ENCODE measurements around the gene KIF2C. TPM values are rescaled to one million over a fixed set of nuclear protein-coding genes. Genes with fewer than 3 reads are reported as not detected.
"Not testable (repeated sequence)": the region's sequence is repeated elsewhere in the genome, so short reads cannot be mapped to it uniquely, and the experiment has no call there.

Gene KIF2C
- total RNA-seq, 1 donor from 2014 or later: 78.1 TPM

DNA sequence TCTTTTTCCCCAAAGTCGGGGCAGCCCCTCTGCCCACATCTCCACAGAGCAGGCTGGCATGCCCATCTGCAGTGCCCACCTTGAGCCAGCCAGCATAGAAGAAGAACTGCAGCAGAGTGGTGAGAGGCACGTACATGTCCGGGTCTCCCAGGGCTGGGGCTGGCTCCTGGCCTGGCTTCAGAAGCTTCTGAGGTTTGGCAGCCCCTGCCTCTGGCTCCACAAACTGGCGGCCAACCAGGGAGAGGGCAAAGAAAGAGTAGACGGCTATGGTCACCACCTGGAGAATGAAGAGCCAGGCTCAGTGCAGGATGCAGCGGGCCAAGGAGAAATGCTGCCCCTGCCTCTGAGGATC is 45.4 kb downstream of the KIF2C start:
- no peaks in the 10 kb centered on the region for H3K9me3 Mint-ChIP-seq
- DNase-seq: no peak
- peaks cover 35% of the 10 kb centered on the region for H3K4me1 Mint-ChIP-seq
- intact Hi-C loops (cut with micrococcal nuclease): loop anchor here (2.0 to 5.0 kb wide), 2 partner anchors 54 to 227 kb away; partner anchors contain the start of genes HECTD3, RNU5D-1 and UROD
- no peaks in the 10 kb centered on the region for H3K27me3 Mint-ChIP-seq
- H3K4me3 Mint-ChIP-seq: peak overlapping the region; percentile 83
- H3K36me3 Mint-ChIP-seq (ENCODE audit: low read depth): peaks cover 33% of the 10 kb centered on the region
- peak overlapping the region; percentile 85 for H3K27ac Mint-ChIP-seq

DNA sequence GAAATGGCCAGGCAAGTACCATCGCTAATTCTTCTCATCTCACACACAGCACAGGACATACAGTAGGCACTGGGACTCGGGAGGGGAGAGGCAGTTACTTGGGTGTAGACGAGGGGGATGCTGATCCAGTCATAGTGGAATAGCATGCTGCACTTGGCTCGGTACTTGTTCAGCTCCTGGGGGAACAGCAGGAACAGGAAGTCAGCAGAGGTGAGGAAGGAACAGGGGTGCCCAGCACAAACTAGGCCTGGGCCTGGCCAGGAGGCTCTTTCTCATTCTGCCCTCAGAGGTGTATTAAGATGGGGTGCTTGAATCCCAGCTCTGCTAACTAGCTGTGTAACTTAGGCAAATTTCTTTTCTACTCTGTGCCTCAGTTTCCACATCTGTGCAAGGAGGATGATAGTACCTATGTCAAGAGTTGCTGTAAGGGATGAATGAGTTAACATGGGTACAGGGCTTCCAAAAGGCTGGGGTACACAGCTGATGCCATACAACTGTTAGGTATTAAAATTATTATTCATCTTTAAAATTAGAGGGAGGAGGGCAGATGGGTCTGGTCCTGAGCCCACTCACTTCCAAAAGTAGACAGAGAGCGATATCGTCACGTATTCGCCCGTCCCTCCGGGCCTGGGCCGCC is 46.0 kb downstream of the KIF2C start:
- Mint-ChIP-seq H3K9me3 (no peaks in the 10 kb centered on the region), H3K4me3 (peak overlapping the region; percentile 83), H3K27ac (peak overlapping the region; percentile 85), H3K4me1 (peaks cover 30% of the 10 kb centered on the region), H3K36me3 (ENCODE audit: low read depth) (peaks cover 27% of the 10 kb centered on the region), H3K27me3 (no peaks in the 10 kb centered on the region)
- no peak for DNase-seq
- intact Hi-C loops (cut with micrococcal nuclease): loop anchor here (1.0 to 5.0 kb wide), 4 partner anchors 10 to 227 kb away; partner anchors contain the start of genes HECTD3, RNU5D-1, RPS8 and UROD

- intact Hi-C loops (cut with micrococcal nuclease): loop anchor here (1.0 to 5.0 kb wide), 3 partner anchors 11 to 226 kb away; partner anchors contain the start of genes HECTD3, RPS8 and UROD
- H3K4me1 Mint-ChIP-seq: peaks cover 28% of the 10 kb centered on the region
- DNase-seq: peak; percentile 93
These were observed 46.7 kb downstream of the KIF2C start for GRCh38 chr1:44786138-44786840.

GRCh38 chr1:44786841-44787426 is 47.3 kb downstream of the KIF2C start:
- no peaks in the 10 kb centered on the region for H3K9me3 Mint-ChIP-seq
- H3K4me3 Mint-ChIP-seq: peak overlapping the region; percentile 83
- H3K36me3 Mint-ChIP-seq (ENCODE audit: low read depth): peaks cover 13% of the 10 kb centered on the region
- intact Hi-C loops (cut with micrococcal nuclease): loop anchor here (1.0 to 5.0 kb wide), 3 partner anchors 12 to 225 kb away; partner anchors contain the start of genes HECTD3, RPS8 and UROD
- peak overlapping the region; percentile 85 for H3K27ac Mint-ChIP-seq
- no peak for DNase-seq
- no peaks in the 10 kb centered on the region for H3K27me3 Mint-ChIP-seq
- peaks cover 28% of the 10 kb centered on the region for H3K4me1 Mint-ChIP-seq

More at GRCh38 chr1:44786138-44786840, 46.7 kb downstream of the KIF2C start:
- peak overlapping the region; percentile 85 for H3K27ac Mint-ChIP-seq
- H3K4me3 Mint-ChIP-seq: peak overlapping the region; percentile 83
- peaks cover 20% of the 10 kb centered on the region for H3K36me3 Mint-ChIP-seq (ENCODE audit: low read depth)
- no peaks in the 10 kb centered on the region for H3K27me3 Mint-ChIP-seq
- no peaks in the 10 kb centered on the region for H3K9me3 Mint-ChIP-seq

DNA sequence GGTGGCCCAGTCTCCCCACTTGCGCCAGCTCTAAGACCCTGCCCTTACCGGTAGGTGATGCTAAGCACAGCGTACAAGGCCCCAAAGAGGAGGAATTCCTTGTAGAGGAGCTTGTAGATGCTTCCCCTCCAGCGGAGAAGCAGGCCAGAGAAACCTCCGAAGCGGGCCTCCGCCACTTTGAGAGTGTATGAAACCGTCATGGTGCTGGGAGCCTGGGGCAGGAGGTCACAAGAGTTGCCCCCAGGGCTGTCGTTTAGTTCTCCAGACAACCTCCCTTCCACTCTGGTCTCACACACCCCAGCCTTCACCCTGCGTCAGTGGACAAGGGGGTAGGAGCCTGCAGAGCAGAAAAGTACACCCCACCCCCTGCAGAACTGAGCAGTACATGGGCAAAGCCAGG is 47.9 kb downstream of the KIF2C start:
- no peaks in the 10 kb centered on the region for H3K27me3 Mint-ChIP-seq
- H3K27ac Mint-ChIP-seq: no peak overlapping the region
- peaks cover 28% of the 10 kb centered on the region for H3K4me1 Mint-ChIP-seq
- DNase-seq: no peak
- no peak overlapping the region for H3K4me3 Mint-ChIP-seq
- peaks cover 9% of the 10 kb centered on the region for H3K36me3 Mint-ChIP-seq (ENCODE audit: low read depth)
- intact Hi-C loops (cut with micrococcal nuclease): loop anchor here (5.0 kb wide), 1 partner anchor 225 kb away; the partner anchor contains the start of genes HECTD3 and UROD
- H3K9me3 Mint-ChIP-seq: no peaks in the 10 kb centered on the region

DNA sequence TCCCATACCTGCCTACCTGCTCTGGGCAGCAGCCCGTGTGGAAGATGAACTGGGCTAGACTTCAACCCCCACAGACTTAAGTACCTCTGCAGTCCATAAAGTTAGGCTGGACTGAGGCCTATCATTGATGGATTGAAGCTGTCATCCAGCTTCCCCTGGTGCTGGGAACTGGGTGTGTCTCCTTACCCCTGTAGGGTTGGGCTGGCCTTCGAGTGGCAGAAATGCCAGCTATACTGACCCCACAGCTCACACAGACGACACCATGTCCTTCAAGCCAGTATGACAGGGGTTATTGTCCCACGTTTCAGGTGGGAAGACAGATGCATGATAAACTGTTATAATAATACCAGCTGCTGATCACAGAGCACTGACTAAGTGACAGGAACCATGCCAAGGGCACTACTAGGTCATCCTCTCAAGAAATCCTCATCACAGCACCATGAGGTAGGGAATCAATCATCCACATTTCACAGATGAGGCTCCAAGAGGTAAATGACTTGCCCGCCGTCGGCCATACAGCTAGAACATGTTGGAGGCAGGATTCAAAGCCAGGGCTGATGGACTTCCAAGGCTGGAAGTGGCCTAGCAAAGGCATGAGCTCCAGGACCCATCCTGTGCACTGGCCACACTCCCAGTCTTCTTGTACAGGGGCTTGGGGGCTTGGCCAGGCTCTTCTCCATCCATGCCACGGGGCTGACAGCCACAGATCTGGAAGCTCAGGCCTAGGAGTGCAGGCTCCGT is 48.7 kb downstream of the KIF2C start, which contains the start of gene BEST4:
TSS of gene BEST4 (minus strand) at position 51 of the 741 bp plus-strand sequence. CDS start 465 bp downstream, outside the sequence.
- no peak for DNase-seq
- H3K4me3 Mint-ChIP-seq: no peak within 1 kb of the TSS
- intact Hi-C loops (cut with micrococcal nuclease): loop anchor here (5.0 kb wide), 1 partner anchor 224 kb away; the partner anchor contains the start of genes HECTD3 and UROD
- peaks cover 27% of the 10 kb centered on the region for H3K4me1 Mint-ChIP-seq
- peaks cover 5% of the 10 kb centered on the region for H3K36me3 Mint-ChIP-seq (ENCODE audit: low read depth)
- no peaks in the 10 kb centered on the region for H3K9me3 Mint-ChIP-seq
- no peaks in the 10 kb centered on the region for H3K27me3 Mint-ChIP-seq
- no peak within 1 kb of the TSS for H3K27ac Mint-ChIP-seq

DNA sequence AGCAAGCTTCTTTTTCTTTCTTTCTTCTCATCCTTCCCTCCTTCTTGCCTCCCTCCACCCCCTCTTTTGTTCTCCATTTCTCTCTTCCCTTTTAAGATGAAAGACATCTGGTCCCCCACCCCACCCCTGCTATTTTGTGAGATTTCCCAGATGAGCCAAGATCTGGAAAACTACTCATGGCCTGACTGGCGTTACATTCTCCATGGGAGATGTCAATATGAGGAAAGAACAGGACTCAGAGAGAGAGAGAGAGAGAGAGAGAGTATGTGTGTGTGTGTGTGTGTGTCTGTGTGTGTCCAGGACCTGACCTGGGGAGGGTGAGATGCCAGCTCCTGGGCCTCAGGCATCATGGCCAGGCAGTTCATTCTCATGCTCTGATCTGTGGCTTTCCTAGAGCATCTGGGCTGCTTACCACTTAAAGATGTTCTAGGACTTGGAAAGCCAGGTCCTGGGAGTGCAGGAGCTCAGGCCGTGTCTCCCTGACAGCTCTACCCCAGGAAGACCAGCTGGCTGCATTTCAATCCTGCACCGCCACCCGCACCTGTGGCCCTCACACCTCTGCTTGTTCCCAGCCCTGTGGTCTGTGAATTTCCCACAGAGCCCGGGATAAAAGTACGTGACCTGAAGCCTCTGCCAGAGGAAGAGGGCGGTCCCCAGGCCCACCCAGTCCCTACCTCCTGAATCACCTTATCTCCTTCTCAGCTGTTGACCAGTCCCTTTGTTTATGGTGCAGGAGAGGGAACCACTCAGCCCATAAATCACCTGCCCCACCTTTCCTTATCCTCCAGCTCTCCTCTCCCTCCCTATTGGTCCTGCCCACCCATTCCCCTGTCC is 51.5 kb downstream of the KIF2C start:
- intact Hi-C loops (cut with micrococcal nuclease): no loop called here
- Mint-ChIP-seq H3K27ac (no peak overlapping the region), H3K27me3 (no peaks in the 10 kb centered on the region), H3K4me3 (no peak overlapping the region), H3K36me3 (ENCODE audit: low read depth) (no peaks in the 10 kb centered on the region), H3K4me1 (peaks cover 6% of the 10 kb centered on the region), H3K9me3 (no peaks in the 10 kb centered on the region)
- DNase-seq: peak; percentile 53

DNA sequence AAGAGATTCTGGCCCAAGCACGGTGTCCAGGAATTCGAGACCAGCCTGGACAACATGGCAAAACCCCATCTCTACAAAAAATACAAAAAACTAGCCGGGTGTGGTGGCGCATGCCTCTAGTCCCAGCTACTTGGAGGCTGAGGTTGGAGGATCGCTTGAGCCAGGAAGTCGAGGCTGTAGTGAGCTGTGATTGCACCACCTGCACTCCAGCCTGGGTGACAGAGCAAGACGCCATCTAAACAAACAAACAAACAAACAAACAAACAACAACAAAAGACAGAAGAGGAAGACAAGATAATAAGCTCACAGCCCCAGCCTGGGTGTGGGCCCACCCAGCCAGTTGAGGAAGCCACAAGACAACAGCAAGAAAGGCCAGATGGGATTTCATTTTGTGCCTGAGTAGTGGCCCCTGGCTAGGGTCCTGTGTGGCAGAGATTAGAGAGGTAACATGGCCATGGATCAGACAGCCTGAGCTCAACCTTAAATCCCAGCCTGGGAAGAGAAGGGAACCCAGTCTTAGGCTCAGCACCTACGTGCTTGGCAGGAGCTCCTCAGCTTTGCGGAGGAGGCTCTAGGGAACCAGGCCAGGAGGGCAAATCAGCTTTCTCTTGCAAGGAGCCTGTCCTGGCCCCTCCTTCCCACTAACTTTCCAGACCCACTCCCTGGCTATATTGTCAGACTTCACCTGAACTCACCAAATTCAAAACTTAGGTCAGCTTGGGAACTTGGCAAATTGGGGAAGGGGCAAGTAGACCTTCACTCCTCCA is 53.3 kb downstream of the KIF2C start:
- no peak overlapping the region for H3K27ac Mint-ChIP-seq
- H3K27me3 Mint-ChIP-seq: no peaks in the 10 kb centered on the region
- peaks cover 2% of the 10 kb centered on the region for H3K4me1 Mint-ChIP-seq
- H3K4me3 Mint-ChIP-seq: no peak overlapping the region
- peak; percentile 54 for DNase-seq
- intact Hi-C loops (cut with micrococcal nuclease): no loop called here
- no peaks in the 10 kb centered on the region for H3K9me3 Mint-ChIP-seq
- no peaks in the 10 kb centered on the region for H3K36me3 Mint-ChIP-seq (ENCODE audit: low read depth)

DNA sequence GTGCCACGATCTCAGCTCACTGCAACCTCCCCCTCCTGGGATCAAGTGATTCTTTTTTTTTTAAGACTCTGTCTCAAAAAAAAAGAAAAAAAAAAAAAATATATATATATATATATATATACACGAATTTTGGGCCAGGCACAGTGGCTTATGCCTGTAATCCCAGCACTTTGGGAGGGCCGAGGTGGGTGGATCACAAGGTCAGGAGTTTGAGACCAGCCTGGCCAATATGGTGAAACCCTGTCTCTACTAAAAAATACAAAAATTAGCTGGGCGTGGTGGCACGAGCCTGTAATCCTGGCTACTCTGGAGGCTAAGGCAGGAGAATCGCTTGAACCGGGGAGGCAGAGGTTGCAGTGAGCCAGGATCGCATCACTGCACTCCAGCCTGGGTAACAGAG is 58.2 kb downstream of the KIF2C start:
- Mint-ChIP-seq H3K36me3 (ENCODE audit: low read depth) (peaks cover 19% of the 10 kb centered on the region), H3K4me1 (peaks cover 21% of the 10 kb centered on the region)
- H3K27ac Mint-ChIP-seq; intact Hi-C loops (cut with micrococcal nuclease); H3K9me3 Mint-ChIP-seq; H3K4me3 Mint-ChIP-seq; H3K27me3 Mint-ChIP-seq: not testable (repeated sequence)
- peak; percentile 57 for DNase-seq

DNA sequence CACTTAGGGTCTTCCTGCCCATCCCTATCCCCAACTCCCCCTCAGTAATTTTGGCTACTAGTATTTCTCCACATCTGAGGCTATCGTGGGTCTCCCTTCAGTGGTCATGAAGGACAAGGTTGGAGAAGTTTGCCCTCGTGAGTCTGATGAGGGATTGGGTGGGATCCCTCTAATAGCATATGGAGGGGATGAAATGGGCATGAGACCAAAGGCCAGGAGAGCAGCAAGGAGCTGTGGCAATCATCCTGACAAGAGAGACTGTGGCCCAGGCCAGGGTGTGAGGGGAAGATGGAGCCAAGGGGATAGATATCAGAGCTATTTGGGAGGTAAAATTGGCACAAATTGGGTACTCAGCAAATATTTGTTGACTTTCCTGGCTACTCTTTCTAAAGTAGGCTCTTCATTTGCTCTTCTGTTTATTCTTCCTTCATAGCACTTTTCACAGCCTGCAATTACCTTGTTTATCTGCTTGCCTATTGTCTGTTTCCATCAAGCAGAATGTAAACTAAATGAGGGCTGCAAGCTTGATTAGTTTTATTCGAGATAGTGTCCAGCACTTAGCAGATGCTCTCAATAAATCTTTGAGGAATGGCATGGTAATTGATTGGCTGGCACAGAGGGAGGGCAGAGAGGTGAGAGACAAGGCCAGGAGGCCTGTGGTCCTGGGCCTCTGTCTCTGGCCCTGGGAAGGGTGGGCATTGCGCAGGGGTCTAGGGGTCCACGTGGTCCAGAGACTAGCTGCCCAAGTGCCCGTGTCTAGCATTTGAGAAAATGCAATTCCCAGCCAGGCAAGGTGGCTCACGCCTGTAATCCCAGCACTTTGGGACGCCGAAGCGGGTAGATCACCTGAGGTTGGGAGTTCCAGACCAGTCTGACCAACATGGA is 59.1 kb downstream of the KIF2C start:
- DNase-seq: peak; percentile 65
- peaks cover 26% of the 10 kb centered on the region for H3K4me1 Mint-ChIP-seq
- peak overlapping the region; percentile 100 for H3K27ac Mint-ChIP-seq
- peak overlapping the region; percentile 99 for H3K4me3 Mint-ChIP-seq
- no peaks in the 10 kb centered on the region for H3K27me3 Mint-ChIP-seq
- peaks cover 28% of the 10 kb centered on the region for H3K36me3 Mint-ChIP-seq (ENCODE audit: low read depth)
- intact Hi-C loops (cut with micrococcal nuclease): no loop called here
- H3K9me3 Mint-ChIP-seq: no peaks in the 10 kb centered on the region

- Mint-ChIP-seq H3K9me3 (no peaks in the 10 kb centered on the region), H3K27ac (peak within 1 kb of the TSS; percentile 100), H3K4me3 (peak within 1 kb of the TSS; percentile 99), H3K36me3 (ENCODE audit: low read depth) (peaks cover 40% of the 10 kb centered on the region), H3K27me3 (no peaks in the 10 kb centered on the region), H3K4me1 (peaks cover 35% of the 10 kb centered on the region)
- intact Hi-C loops (cut with micrococcal nuclease): loop anchor here (2.0 to 10.0 kb wide), 4 partner anchors 502 to 785 kb away; partner anchors contain the start of genes MUTYH, NASP, TESK2 and TOE1
- DNase-seq: peak; percentile 99
These were observed 60.3 kb downstream of the KIF2C start, which contains the start of gene PLK3 for GRCh38 chr1:44799770-44800584. Gene PLK3 (plus strand): TSS chr1:44800377. CDS start chr1:44800464, 87 bp downstream.
